Astrocyte (in vitro differentiated cells and primary cell): ENCODE data around the gene VPS72. TPM values are rescaled to one million over a fixed set of nuclear protein-coding genes. Genes with fewer than 3 reads are reported as not detected.

ENCODE experiments used
- DNase-seq: peaks from one replicate; pipeline ENCODE4 v3.0.0-alpha.2; 2010; ENCODE audit warnings: low read depth
- FAIRE-seq: peaks from 2 replicates; lab custom pipeline; 2011; peaks lifted over from hg19 to GRCh38; lab: Jason Lieb, UNC
- H2AFZ ChIP-seq: 2 replicates; pipeline ENCODE4 v1.6.0; 2012; ENCODE audit warnings: low read depth, low read length, inconsistent platforms
- H3K27ac ChIP-seq: 2 replicates; pipeline ENCODE4 v1.5.1; 2011; ENCODE audit warnings: low read depth, low read length, inconsistent platforms
- H3K27me3 ChIP-seq: 2 replicates; pipeline ENCODE4 v1.6.0; 2011; ENCODE audit warnings: low read length, inconsistent platforms; ENCODE audit not compliant: insufficient read depth
- H3K36me3 ChIP-seq: 2 replicates; pipeline ENCODE4 v1.5.1; 2011; ENCODE audit warnings: low read length, inconsistent platforms; ENCODE audit not compliant: insufficient read depth
- H3K4me1 ChIP-seq: 2 replicates; pipeline ENCODE4 v1.5.1; 2011; ENCODE audit warnings: low read length, inconsistent platforms; ENCODE audit not compliant: insufficient read depth
- H3K4me2 ChIP-seq: 2 replicates; pipeline ENCODE4 v1.6.0; 2012; ENCODE audit warnings: low read length, inconsistent platforms
- H3K4me3 ChIP-seq: 2 replicates; pipeline ENCODE4 v1.5.1; 2011; ENCODE audit warnings: low read depth, mild to moderate bottlenecking, low read length, inconsistent platforms; ENCODE audit not compliant: insufficient read depth
- H3K79me2 ChIP-seq: 2 replicates; pipeline ENCODE4 v1.6.0; 2012; ENCODE audit warnings: mild to moderate bottlenecking, low read length, inconsistent platforms; ENCODE audit not compliant: insufficient read depth
- H3K9ac ChIP-seq: 2 replicates; pipeline ENCODE4 v1.6.0; 2012; ENCODE audit warnings: mild to moderate bottlenecking, low read length, inconsistent platforms
- H3K9me3 ChIP-seq: 2 replicates; pipeline ENCODE4 v1.5.1; 2012; ENCODE audit warnings: low read depth, mild to moderate bottlenecking, low read length, inconsistent platforms; ENCODE audit not compliant: insufficient read depth
- H4K20me1 ChIP-seq: 2 replicates; pipeline ENCODE4 v1.6.0; 2012; ENCODE audit warnings: low read length, inconsistent platforms; ENCODE audit not compliant: insufficient read depth
- H3K27ac Mint-ChIP-seq: one replicate; pipeline ENCODE4 v1.8.0; 2021; ENCODE audit warnings: mild to moderate bottlenecking, mixed read lengths; ENCODE audit not compliant: unreplicated experiment
- H3K27me3 Mint-ChIP-seq: one replicate; pipeline ENCODE4 v1.8.0; 2021; ENCODE audit warnings: low read depth, mixed read lengths; ENCODE audit not compliant: unreplicated experiment
- H3K36me3 Mint-ChIP-seq: one replicate; pipeline ENCODE4 v1.8.0; 2021; ENCODE audit warnings: low read depth, mixed read lengths; ENCODE audit not compliant: unreplicated experiment
- H3K4me1 Mint-ChIP-seq: one replicate; pipeline ENCODE4 v1.8.0; 2021; ENCODE audit warnings: low read depth, mixed read lengths; ENCODE audit not compliant: unreplicated experiment
- H3K4me3 Mint-ChIP-seq: one replicate; pipeline ENCODE4 v1.8.0; 2021; ENCODE audit warnings: mild to moderate bottlenecking, moderate library complexity, mixed read lengths; ENCODE audit not compliant: unreplicated experiment
- H3K9me3 Mint-ChIP-seq: one replicate; pipeline ENCODE4 v1.8.0; 2021; ENCODE audit warnings: mild to moderate bottlenecking, mixed read lengths; ENCODE audit not compliant: unreplicated experiment
- EZH2 ChIP-seq: IDR thresholded peaks from 2 replicates; pipeline ENCODE4 v1.6.1; 2012; ENCODE audit warnings: mild to moderate bottlenecking, low read length, inconsistent platforms; ENCODE audit not compliant: insufficient read depth
- total RNA-seq: library from RNA; stranded (reverse); gene quantifications from 2 replicates; pipeline ENCODE4 v1.2.1, GENCODE V29; 2021
- TF ChIP-seq, protein P1 (sequence below): IDR thresholded peaks from 2 replicates; pipeline ENCODE4 v1.5.1; 2011; ENCODE audit warnings: low read depth, mild to moderate bottlenecking, inconsistent platforms, low read length, moderate library complexity; ENCODE audit not compliant: insufficient read depth

Gene VPS72
- total RNA-seq, 1 donor from 2014 or later: 59.0 TPM

DNA sequence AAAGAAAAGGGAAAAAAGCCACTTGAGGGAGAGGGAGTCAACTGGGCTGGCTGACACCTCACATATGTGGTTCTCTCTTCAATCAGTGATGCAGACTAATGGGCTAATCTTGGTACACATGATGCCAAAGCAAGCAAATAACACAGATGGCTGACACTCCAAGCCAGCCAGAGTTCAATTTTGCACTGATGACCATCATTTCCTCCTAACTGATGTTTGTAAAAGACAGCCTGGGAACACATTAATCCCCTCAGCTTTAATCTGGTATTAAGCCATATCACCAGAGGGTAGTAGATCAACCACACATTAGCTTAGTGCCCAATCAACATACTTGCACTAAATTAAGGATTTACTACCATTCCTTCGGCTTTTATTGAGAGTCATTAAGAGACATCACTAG is 2.8 kb downstream of the VPS72 start:
- Histone ChIP-seq H3K27me3 (no peaks in the 10 kb centered on the region), H3K79me2 (peaks cover 35% of the 10 kb centered on the region), H2AFZ (no peak overlapping the region), H3K4me1 (peaks cover 11% of the 10 kb centered on the region), H4K20me1 (peaks cover 13% of the 10 kb centered on the region), H3K9me3 (no peaks in the 10 kb centered on the region), H3K27ac (no peak overlapping the region), H3K9ac (no peak overlapping the region), H3K4me3 (no peak overlapping the region), H3K4me2 (no peak overlapping the region), H3K36me3 (peaks cover 29% of the 10 kb centered on the region)
- H3K4me1 Mint-ChIP-seq: peaks cover 8% of the 10 kb centered on the region
- no peak overlapping the region for H3K27ac Mint-ChIP-seq
- FAIRE-seq: no peak
- peaks cover 10% of the 10 kb centered on the region for H3K36me3 Mint-ChIP-seq
- DNase-seq: no peak
- no peaks in the 10 kb centered on the region for H3K9me3 Mint-ChIP-seq
- no peak overlapping the region for H3K4me3 Mint-ChIP-seq
- no peak for TF ChIP-seq EZH2
- TF ChIP-seq, protein P1, sequence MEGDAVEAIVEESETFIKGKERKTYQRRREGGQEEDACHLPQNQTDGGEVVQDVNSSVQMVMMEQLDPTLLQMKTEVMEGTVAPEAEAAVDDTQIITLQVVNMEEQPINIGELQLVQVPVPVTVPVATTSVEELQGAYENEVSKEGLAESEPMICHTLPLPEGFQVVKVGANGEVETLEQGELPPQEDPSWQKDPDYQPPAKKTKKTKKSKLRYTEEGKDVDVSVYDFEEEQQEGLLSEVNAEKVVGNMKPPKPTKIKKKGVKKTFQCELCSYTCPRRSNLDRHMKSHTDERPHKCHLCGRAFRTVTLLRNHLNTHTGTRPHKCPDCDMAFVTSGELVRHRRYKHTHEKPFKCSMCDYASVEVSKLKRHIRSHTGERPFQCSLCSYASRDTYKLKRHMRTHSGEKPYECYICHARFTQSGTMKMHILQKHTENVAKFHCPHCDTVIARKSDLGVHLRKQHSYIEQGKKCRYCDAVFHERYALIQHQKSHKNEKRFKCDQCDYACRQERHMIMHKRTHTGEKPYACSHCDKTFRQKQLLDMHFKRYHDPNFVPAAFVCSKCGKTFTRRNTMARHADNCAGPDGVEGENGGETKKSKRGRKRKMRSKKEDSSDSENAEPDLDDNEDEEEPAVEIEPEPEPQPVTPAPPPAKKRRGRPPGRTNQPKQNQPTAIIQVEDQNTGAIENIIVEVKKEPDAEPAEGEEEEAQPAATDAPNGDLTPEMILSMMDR: no peak
- H3K27me3 Mint-ChIP-seq: no peaks in the 10 kb centered on the region

DNA sequence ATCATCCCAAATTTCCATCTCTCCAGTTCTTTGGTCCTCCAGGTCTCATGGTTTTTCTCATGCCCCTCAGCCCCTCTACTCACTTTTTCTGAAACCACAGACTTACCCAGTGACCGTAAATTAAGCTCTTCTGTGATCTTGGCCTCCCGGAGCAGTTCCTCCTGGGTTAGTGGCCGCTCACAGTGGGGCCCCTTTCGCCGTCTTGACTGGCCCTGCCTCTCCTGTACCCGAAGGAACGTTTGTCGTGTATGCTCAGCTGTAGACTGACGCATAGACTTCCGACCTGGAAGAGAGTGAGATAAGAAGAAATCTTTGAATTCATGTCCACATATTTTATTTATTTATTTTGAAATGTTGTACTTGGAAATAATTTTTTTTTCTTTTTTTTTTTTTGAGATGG is 5.8 kb downstream of the VPS72 start:
- peaks cover 22% of the 10 kb centered on the region for H3K36me3 Mint-ChIP-seq
- FAIRE-seq: no peak

GRCh38 chr1:151176514-151177045 is 13.4 kb downstream of the VPS72 start:
- no peak overlapping the region for H2AFZ ChIP-seq
- no peak overlapping the region for H3K4me2 ChIP-seq
- TF ChIP-seq EZH2: no peak
- TF ChIP-seq, protein P1: no peak
- Mint-ChIP-seq H3K27me3 (no peaks in the 10 kb centered on the region), H3K4me1 (no peaks in the 10 kb centered on the region), H3K4me3 (no peak overlapping the region), H3K36me3 (peaks cover 29% of the 10 kb centered on the region), H3K9me3 (no peaks in the 10 kb centered on the region), H3K27ac (no peak overlapping the region)
- H3K27ac ChIP-seq: no peak overlapping the region
- H3K9me3 ChIP-seq: no peaks in the 10 kb centered on the region
- H4K20me1 ChIP-seq: no peaks in the 10 kb centered on the region
- DNase-seq (no peak), FAIRE-seq (no peak)
- no peaks in the 10 kb centered on the region for H3K4me1 ChIP-seq
- no peak overlapping the region for H3K9ac ChIP-seq
- H3K79me2 ChIP-seq: no peaks in the 10 kb centered on the region
- peaks cover 19% of the 10 kb centered on the region for H3K36me3 ChIP-seq
- H3K27me3 ChIP-seq: no peaks in the 10 kb centered on the region
- H3K4me3 ChIP-seq: no peak overlapping the region

More for the DNA sequence above, 5.8 kb downstream of the VPS72 start:
- H3K79me2 ChIP-seq: peaks cover 29% of the 10 kb centered on the region
- Mint-ChIP-seq H3K27me3 (no peaks in the 10 kb centered on the region), H3K4me1 (peaks cover 7% of the 10 kb centered on the region), H3K9me3 (no peaks in the 10 kb centered on the region), H3K4me3 (no peak overlapping the region), H3K27ac (no peak overlapping the region)
- H3K4me3 ChIP-seq: no peak overlapping the region
- no peak overlapping the region for H3K27ac ChIP-seq
- no peak for TF ChIP-seq EZH2
- TF ChIP-seq, protein P1: no peak
- no peaks in the 10 kb centered on the region for H3K27me3 ChIP-seq
- no peak overlapping the region for H3K4me2 ChIP-seq
- peaks cover 10% of the 10 kb centered on the region for H3K4me1 ChIP-seq
- peaks cover 12% of the 10 kb centered on the region for H4K20me1 ChIP-seq
- H3K36me3 ChIP-seq: peaks cover 38% of the 10 kb centered on the region
- H3K9me3 ChIP-seq: no peaks in the 10 kb centered on the region
- DNase-seq: no peak
- no peak overlapping the region for H3K9ac ChIP-seq
- H2AFZ ChIP-seq: no peak overlapping the region
